MM.1S (cell line): ENCODE data around the gene CCDC187.

Experiments
- EZH2 ChIP-seq: fragments of 300-600 bp; sonication (generic); optimal IDR thresholded peaks from 2 replicates; pipeline ENCODE3; 2017; ENCODE audit warnings: low read depth, mild to moderate bottlenecking, antibody characterized with exemption, low read length, mixed read lengths
- TF ChIP-seq, protein P1 (sequence below): fragments of 300-600 bp; sonication (generic); IDR thresholded peaks from 2 replicates; pipeline ENCODE4 v1.5.1; 2016; ENCODE audit warnings: antibody characterized with exemption, low read length, mixed read lengths

DNA sequence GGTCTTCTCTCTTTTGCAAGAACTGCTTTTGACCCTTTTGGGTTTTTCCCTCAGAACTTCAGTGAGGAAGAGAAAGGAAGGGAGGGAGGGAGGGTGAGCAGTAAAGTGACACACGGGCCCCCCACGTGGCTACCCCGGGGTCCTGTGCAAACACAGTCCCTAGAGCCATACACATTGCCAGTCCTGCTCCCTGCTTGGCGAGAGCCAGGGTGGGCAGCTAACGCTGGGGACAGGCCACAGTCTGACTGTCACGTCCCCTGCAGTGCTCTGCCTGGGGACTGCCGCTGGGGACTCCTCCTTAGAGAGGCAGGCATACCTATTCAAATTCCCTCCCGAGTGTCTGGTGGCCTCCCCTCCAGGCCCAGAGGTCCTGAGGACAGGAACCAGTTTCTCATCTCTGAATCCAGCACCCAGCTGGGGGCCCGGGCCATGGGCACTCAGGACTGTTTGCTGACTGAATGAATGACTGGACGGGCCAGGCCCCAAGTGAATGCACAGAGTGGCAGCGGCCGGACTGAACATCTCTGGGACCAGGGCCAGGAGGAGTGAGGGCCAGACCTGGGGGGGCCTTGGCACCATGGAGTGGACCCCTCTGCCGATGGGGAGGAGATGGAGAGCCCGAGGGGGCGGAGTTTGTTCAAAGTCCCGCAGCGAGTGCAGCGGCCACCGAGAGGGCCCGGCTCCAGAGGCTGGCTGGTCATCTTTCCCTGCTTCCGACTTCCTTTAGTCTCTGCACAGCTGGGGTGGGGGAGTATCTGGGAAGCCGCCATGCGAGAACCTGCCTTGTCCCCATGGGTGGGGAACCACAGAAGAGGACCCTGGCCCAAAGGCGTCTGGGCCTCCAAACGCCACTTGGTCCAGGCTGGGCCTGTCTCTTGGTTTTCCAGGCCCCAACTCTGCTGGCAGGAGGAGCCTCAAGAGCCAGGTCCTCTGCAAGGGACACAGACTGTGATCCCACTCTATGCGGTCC lies 5.8 kb downstream of the CCDC187 start:
- TF ChIP-seq, protein P1, sequence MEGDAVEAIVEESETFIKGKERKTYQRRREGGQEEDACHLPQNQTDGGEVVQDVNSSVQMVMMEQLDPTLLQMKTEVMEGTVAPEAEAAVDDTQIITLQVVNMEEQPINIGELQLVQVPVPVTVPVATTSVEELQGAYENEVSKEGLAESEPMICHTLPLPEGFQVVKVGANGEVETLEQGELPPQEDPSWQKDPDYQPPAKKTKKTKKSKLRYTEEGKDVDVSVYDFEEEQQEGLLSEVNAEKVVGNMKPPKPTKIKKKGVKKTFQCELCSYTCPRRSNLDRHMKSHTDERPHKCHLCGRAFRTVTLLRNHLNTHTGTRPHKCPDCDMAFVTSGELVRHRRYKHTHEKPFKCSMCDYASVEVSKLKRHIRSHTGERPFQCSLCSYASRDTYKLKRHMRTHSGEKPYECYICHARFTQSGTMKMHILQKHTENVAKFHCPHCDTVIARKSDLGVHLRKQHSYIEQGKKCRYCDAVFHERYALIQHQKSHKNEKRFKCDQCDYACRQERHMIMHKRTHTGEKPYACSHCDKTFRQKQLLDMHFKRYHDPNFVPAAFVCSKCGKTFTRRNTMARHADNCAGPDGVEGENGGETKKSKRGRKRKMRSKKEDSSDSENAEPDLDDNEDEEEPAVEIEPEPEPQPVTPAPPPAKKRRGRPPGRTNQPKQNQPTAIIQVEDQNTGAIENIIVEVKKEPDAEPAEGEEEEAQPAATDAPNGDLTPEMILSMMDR = no peak
- TF ChIP-seq EZH2 = no peak
